ENCODE data around the gene LRRC49. TPM values are rescaled to one million over a fixed set of nuclear protein-coding genes. Genes with fewer than 3 reads are reported as not detected.

Gene LRRC49
- total and polyA plus RNA-seq, 2 donors (not counting 3 experiments of a cell fraction or from before 2014, with no cell fraction given): 3.0 to 6.6 TPM

- no peaks in the 10 kb centered on the region for H3K27me3 ChIP-seq (ENCODE audit: control insufficient read depth in 2 of 2, insufficient read depth in 2 of 2, low read length in 2 of 2)
- no peak overlapping the region for H2AFZ ChIP-seq (ENCODE audit: low read depth, low read length)
- H3K27ac ChIP-seq (ENCODE audit: insufficient read depth, low read depth, low read length): no peak overlapping the region
- H4K20me1 ChIP-seq (replicated peaks; ENCODE audit: control insufficient read depth, extremely low read depth, insufficient read depth, low read length): no peaks in the 10 kb centered on the region
- DNase-seq (ENCODE audit: low read depth, low spot score) (no peak), FAIRE-seq (no peak)
- no TSS peak for BruUV-seq (replicated peaks)
- H3K4me2 ChIP-seq (ENCODE audit: insufficient read depth, low read length): no peak overlapping the region
- H3K79me2 ChIP-seq (ENCODE audit: control insufficient read depth, insufficient read depth, low read length): no peaks in the 10 kb centered on the region
- H3K9me3 ChIP-seq (replicated peaks; ENCODE audit: control insufficient read depth, insufficient read depth, low read length): no peaks in the 10 kb centered on the region
- H3K4me3 ChIP-seq (replicated peaks in 1 of 3; ENCODE audit: insufficient read depth in 1 of 3, low read depth in 1 of 3, low read length in 3 of 3): no peak overlapping the region
- POLR2A ChIA-PET: no interaction called here
- peaks cover 16% of the 10 kb centered on the region for H3K4me1 ChIP-seq (ENCODE audit: control insufficient read depth, extremely low read depth, insufficient read depth, low read length)
- no peaks in the 10 kb centered on the region for H3K36me3 ChIP-seq (ENCODE audit: control insufficient read depth in 2 of 2, extremely low read depth in 1 of 2, insufficient read depth in 2 of 2, low read length in 2 of 2)
- CTCF ChIA-PET: interaction anchor here (1.1 to 9.2 kb wide), 3 partner anchors 15 to 48 kb away, joined by 4 to 72 read pairs (median 4); no protein-coding TSS in a partner anchor
- TF ChIP-seq MAX (IDR thresholded peaks at IDR 0.05; ENCODE audit: insufficient read depth, insufficient read length): no peak
- TF ChIP-seq POLR2AphosphoS5 (IDR thresholded peaks at IDR 0.05; ENCODE audit: insufficient read depth, low read depth, low read length): no peak
- TF ChIP-seq MYC (IDR thresholded peaks at IDR 0.05; ENCODE audit: low read depth, low read length): no peak
- no peak for TF ChIP-seq EZH2 (IDR thresholded peaks at IDR 0.05; ENCODE audit: borderline replicate concordance, low read depth, low read length, severe bottlenecking)
- TF ChIP-seq FOS (IDR thresholded peaks at IDR 0.05; ENCODE audit: borderline replicate concordance, insufficient read depth, low read length): no peak
- TF ChIP-seq GATA2 (IDR thresholded peaks at IDR 0.05; ENCODE audit: insufficient read depth, insufficient read length, low read depth, low read length): no peak
- no peak for TF ChIP-seq JUN (IDR thresholded peaks at IDR 0.05; ENCODE audit: borderline replicate concordance, insufficient read depth, insufficient read length, low read depth)
- TF ChIP-seq CTCF (IDR thresholded peaks at IDR 0.05; ENCODE audit: extremely low read depth in 1 of 2, insufficient read depth in 1 of 2, low read depth in 1 of 2, low read length in 2 of 2): no peak
- TF ChIP-seq POLR2A (IDR thresholded peaks at IDR 0.05; ENCODE audit: low read depth, low read length): no peak
- intact Hi-C loops (cut with micrococcal nuclease): no loop called here
- no peaks in the 10 kb centered on the region for H3K9me1 ChIP-seq (replicated peaks; ENCODE audit: control insufficient read depth, extremely low read depth, insufficient read depth, low read length)
- dilution Hi-C loops (cut with MboI; ENCODE audit: extremely low pct_ligation_motif_present, low sequenced_read_pairs): no loop called here
- no peak overlapping the region for H3K9ac ChIP-seq (replicated peaks; ENCODE audit: extremely low read depth, insufficient read depth, low read length)
Observed at GRCh38 chr15:70859322-70859908, 33.2 kb upstream of the LRRC49 start.
